NCI-H460 (cell line): ENCODE results near the gene RIC1. TPM values are rescaled to one million over a fixed set of nuclear protein-coding genes. Genes with fewer than 3 reads are reported as not detected.
"Not testable (repeated sequence)": the region's sequence is repeated elsewhere in the genome, so short reads cannot be mapped to it uniquely, and the experiment has no call there.

Experiments used
- DNase-seq: peaks from one replicate; pipeline ENCODE4 v3.0.0-alpha.2; 2016; ENCODE audit warnings: low read depth; ENCODE audit errors: extremely low read depth
- total RNA-seq: library from RNA; depleted of rRNA; stranded (reverse); fragments of >200 nt; shearing (Covaris generic); gene quantifications from 2 replicates; pipeline ENCODE4 v1.2.3, GENCODE V29; 2014

Gene RIC1
- total RNA-seq, 1 experiment from 2014 or later = 16.6 TPM

- not testable (repeated sequence) for DNase-seq
Measured at GRCh38 chr9:5779705-5780218, 150.9 kb downstream of the RIC1 start.

DNA sequence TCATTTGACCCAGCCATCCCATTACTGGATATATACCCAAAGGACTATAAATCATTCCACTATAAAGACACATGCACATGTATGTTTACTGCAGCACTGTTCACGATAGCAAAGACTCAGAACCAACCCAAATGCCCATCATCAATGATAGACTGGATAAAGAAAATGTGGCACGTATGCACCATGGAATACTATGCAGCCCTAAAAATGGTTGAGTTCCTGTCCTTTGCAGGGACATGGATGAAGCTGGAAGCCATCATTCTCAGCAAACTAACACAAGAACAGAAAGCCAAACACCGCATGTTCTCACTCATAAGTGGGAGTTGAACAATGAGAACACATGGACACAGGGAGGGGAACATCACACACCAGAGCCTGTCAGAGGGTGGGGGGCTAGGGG is 154.5 kb downstream of the RIC1 start:
- DNase-seq = not testable (repeated sequence)

DNA sequence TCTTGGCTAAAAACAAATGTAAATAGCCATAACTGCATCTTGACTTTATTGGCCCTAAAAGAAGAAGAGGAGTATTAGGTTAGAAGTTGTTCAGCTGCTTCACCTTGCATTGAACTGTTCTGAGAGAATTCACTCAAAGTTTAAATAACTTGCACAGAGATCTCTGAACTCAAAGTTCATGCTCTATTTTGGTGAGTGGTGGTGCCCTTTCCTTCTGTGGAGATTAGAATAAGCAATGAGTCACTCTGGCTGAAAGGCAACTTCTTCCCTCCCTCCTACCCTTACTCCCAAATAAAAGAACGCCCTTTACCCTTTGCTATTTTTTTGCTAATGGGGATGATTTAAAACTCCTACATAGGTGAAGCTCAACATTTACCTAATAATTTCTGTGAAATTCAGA is 155.1 kb downstream of the RIC1 start:
- DNase-seq = no peak

DNA sequence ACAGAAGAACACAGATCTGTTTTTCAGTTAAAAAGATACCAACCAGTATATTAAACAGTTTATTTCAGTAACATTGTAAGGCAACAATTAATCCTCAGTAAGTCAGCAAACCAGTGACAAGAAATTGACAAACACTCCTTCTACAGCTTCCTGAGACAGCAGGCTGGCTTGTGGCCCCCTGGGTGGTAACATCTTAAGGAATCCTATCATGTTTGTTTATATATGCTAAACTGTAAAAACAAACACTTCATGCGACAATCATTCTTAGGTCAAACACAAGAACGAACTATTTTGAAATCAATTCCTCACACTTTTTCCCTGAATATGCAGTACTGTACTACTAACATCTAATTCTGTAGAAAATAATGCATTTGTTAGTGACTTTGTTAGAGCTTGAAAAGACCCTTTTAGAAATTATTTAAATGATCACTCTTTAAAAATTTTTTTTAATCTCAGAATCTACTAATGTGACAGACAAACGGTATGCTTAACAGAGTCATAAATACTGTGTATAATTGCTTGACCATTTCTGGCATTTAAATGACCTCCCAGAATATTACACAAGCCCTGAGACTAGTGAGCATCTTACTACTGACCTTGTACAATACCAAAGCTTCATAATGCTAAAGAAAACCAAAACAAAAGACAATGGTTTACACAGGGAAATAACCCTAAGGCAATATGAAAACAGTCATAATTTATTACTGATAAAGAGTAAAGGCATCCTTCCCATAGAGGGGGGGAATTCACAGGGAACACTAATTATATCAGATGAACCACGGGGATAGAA is 155.8 kb downstream of the RIC1 start:
- no peak for DNase-seq

GRCh38 chr9:5786370-5787127 is 157.6 kb downstream of the RIC1 start:
- no peak for DNase-seq

DNA sequence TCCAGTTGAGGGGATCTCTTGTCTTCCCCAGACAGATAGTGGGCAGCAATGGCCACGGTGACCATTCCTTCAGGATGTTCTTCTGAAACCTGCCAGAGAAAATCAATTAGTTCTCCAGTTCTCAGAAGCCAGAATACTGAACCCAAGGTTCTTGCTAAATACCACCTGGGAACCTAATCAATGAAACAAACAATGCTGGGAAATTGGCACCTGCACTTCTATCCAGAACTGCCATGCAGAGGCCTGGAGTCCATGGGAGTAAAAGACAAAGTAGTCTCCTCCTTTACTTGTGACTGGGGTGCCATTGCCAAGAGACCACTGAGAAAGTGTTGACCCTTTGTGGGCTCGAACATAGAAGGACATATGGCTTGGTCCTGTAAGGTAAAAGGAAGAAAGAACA is 158.3 kb downstream of the RIC1 start:
- no peak for DNase-seq

- DNase-seq = no peak
Measured at GRCh38 chr9:5787759-5788302, 158.9 kb downstream of the RIC1 start.

DNA sequence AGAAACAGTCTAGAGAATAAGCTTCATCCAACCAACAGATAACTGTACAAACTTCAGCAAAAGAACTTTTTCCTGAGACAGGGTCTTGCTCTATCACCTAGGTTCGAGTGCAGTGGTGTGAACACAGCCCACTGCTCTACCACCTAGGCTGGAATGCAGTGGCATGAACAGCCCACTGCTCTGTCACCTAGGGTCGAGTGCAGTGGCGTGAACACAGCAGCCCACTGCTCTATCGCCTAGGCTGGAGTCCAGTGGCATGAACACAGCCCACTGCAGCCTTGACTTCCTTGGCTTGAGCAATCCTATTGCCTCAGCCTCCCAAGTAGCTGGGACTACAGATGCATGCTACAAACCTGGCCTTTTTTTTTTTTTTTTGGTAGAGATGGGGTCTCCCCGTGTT is 160.6 kb downstream of the RIC1 start:
- DNase-seq = no peak

GRCh38 chr9:5790923-5791322 is 162.0 kb downstream of the RIC1 start:
- DNase-seq = no peak

GRCh38 chr9:5791870-5792269 is 163.0 kb downstream of the RIC1 start:
- DNase-seq = no peak

GRCh38 chr9:5793812-5794211 is 164.9 kb downstream of the RIC1 start:
- DNase-seq = no peak

GRCh38 chr9:5796298-5796697 is 167.4 kb downstream of the RIC1 start:
- DNase-seq = no peak

DNA sequence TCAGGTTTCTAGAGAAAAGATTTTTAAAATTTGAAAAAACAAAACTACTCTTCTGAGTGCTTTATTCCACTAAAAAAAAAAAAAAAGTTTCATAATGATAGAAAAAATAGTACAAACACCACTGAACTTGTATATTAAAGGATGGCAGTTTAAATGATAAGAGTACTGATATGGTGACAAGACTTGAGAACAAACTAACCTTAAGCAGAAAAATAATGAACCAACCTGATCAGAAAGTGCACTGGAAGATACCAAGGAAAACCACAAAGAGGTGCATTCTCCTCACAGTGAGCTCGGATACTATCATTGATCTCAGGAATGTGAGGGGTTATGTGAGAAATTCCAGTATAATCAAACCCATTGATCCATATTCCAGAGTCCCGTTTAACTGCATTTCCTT is 169.7 kb downstream of the RIC1 start:
- DNase-seq = no peak

- DNase-seq = peak; percentile 24
Measured at GRCh38 chr9:5799314-5799713, 170.4 kb downstream of the RIC1 start.

GRCh38 chr9:5800378-5800777 is 171.5 kb downstream of the RIC1 start:
- not testable (repeated sequence) for DNase-seq

DNA sequence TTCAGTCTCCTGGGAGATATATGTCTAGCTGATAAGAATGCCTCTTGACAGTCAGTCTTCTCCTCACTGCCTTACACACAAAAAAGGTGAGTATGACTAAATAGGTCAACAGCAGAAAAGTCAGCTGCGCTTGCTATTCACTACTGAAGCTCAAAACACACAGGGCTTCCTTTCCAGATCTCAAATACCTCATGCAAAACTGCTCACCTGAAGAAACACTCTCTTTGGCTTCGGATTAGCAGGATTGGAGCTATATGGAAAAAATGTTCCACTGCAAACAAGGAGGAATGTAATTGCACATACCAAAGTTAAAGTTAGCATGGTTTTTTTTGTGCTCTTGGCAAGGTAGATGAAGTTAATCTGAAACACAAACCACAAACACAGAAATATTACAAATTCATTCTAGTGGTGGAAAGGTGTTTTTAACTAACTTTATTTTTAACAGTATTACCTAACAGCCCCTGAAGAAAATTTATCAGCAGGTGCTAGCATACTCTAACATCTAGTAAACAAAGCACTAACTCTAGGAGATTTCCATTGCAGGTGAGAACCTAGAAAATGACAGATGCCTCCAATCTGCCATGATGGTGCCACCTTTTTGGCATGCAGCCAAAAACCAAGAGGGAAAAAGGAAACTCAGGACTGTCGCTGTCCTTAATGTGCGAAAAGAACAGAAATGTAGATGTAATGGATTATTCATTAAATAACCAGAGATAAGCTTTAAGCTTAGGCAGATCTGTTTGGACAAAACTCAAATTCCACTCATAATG is 172.2 kb downstream of the RIC1 start:
- no peak for DNase-seq

DNA sequence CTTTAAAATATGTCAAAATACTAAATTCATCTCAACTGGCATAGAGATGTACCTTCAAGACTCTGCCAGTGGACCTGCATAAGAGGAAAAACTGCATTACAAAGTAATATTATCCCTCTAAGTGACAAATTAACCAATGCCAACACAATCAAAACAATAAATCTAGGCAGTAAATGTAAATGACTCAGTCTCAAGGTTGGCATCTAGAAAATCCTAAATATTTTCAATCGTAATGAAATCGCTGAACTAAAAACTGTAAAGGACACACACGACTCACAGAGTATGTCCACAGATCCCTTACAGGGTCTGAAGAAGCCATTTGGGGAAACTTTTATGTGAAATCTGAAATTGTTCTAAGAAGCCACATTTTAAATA is 172.8 kb downstream of the RIC1 start:
- no peak for DNase-seq

GRCh38 chr9:5805478-5805877 is 176.6 kb downstream of the RIC1 start:
- no peak for DNase-seq

GRCh38 chr9:5811751-5812150 is 182.8 kb downstream of the RIC1 start:
- no peak for DNase-seq

GRCh38 chr9:5813824-5814223 is 184.9 kb downstream of the RIC1 start:
- DNase-seq = no peak

DNA sequence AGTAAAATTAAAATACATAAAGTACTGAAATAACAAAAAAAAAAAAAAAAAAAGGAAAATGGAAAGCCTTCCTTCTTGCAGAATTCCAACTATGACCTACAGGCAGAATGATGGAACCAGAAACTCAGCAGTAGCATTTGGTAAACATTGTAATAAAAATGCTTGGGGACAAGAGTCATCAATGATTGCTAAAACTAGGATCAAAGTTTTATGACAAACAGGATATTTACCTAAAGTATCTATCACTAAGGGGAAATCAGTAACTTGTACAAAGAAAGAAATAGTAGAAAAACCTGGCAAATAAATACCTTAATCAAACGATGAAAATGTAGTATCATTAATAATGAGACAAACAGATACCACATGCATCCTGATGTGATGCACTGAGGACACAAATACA is 186.6 kb downstream of the RIC1 start:
- no peak for DNase-seq
